Pancreas (tissue), 10 donors: ENCODE data around the gene BRD3OS. TPM values are rescaled to one million over a fixed set of nuclear protein-coding genes. Genes with fewer than 3 reads are reported as not detected.

Experiments used
- ATAC-seq, 4 donors: fragments of 200-7000 bp; cut with Tn5 transposase; one replicate each; pipeline versions ENCODE4 v1.8.0 to v1.9.1; 2020; ENCODE audit warnings: mild to moderate bottlenecking in 4 of 4, moderate library complexity in 4 of 4
- DNase-seq, 6 donors: peaks; one replicate each; pipeline ENCODE4 v3.0.0-alpha.2; 2020
- FAIRE-seq: peaks from 2 replicates; lab custom pipeline; 2012; peaks lifted over from hg19 to GRCh38; lab: Jason Lieb, UNC
- H3K27ac ChIP-seq, 4 donors: fragments of 200-600 bp; sonication (generic); 1 replicate in 3 of 4; 2 replicates in 1 of 4; pipeline versions ENCODE4 v1.5.0 to v1.8.0; 2020
- H3K27me3 ChIP-seq, 4 donors: fragments of 200-600 bp; one replicate each; pipeline ENCODE4 v1.8.0; 2021
- H3K36me3 ChIP-seq, 3 donors: fragments of 200-600 bp; sonication (generic) in 1 of 3; one replicate each; pipeline versions ENCODE4 v1.5.0 to v1.8.0; 2020 to 2021
- H3K4me1 ChIP-seq, 3 donors: fragments of 200-600 bp; one replicate each; pipeline ENCODE4 v1.8.0; 2021
- H3K4me3 ChIP-seq, 4 donors: fragments of 200-600 bp; sonication (generic) in 2 of 4; one replicate each; pipeline versions ENCODE4 v1.5.0 to v1.8.0; 2020 to 2021
- H3K9me3 ChIP-seq, 4 donors: fragments of 200-600 bp; one replicate each; pipeline ENCODE4 v1.8.0; 2021
- CTCF ChIP-seq, 4 donors: fragments of 200-600 bp; sonication (generic) in 3 of 4; IDR thresholded peaks; one replicate each; pipeline versions ENCODE4 v1.5.0 to v1.8.0; 2021; ENCODE audit warnings: antibody characterized with exemption in 4 of 4
- whole genome bisulfite sequencing, 2 donors: extraction: QIAGEN DNeasy Blood & Tissue Kit; methylation state at CpG; one replicate each; pipeline ENCODE4 v1.1.7; 2013; 5-methylcytosine and 5-hydroxymethylcytosine counted together
- intact Hi-C, 3 donors: fragments of 100-400 bp; cut with DNase I; formaldehyde crosslinking; loops; one replicate each; pipeline versions ENCODE4 v1.11.1 to v1.14.2; 2022
- polyA plus RNA-seq, 2 donors: library from polyadenylated mRNA; stranded (reverse); fragments of 200-250 nt; gene quantifications; one replicate each; pipeline ENCODE4 v1.2.3, GENCODE V29; 2013
- total RNA-seq, 6 donors: library from RNA; stranded (reverse); fragmentation: NEBNext Ultra II Directional in 4 of 6; extraction: Animal tissue kit (Norgen Biotek cat#: 25700) in 4 of 6; gene quantifications; one replicate each; pipeline versions ENCODE4 v1.2.1 to v1.2.4, GENCODE V29; 2021 to 2023
- donor health status: healthy with polysubstance abuse.
- donor health status: DM: no; HTN: no; CAD: no; lungs with moderate emphysema.
- donor health status: DM: no; HTN: no; CAD: no.
- donor health status: control.
- donor health status: control.
- donor health status: Bipolar disorder and iron deficiency.
- donor health status: DM: yes; HTN: yes; CAD: no.
- donor health status: DM: no; HTN: no; CAD: no.
- donor health status: DM: no; HTN: no; CAD: no.
- donor health status: DM: yes; HTN: yes; CAD: no.

Gene BRD3OS
- total and polyA plus RNA-seq, 8 donors, result 4.8 to 12.5 (median 7.3) TPM

GRCh38 chr9:133982971-133983720 lies 42.1 kb upstream of the BRD3OS start:
- DNase-seq (peak in 3 of 6 donors; percentile 30 to 67 (median 50)), FAIRE-seq (no peak), ATAC-seq (no peak)
- 80 to 84% methylated on average over 25 of the region's 25 CpGs for WGBS, 2 donors
- Histone ChIP-seq H3K4me1 (peaks cover 40 to 50% (median 46%) of the 10 kb centered on the region in 3 donors), H3K36me3 (no peaks in the 10 kb centered on the region), H3K27me3 (no peaks in the 10 kb centered on the region), H3K4me3 (no peak overlapping the region), H3K27ac (no peak overlapping the region), H3K9me3 (no peaks in the 10 kb centered on the region)
- no peak for TF ChIP-seq CTCF (IDR thresholded peaks at IDR 0.05)
- intact Hi-C loops, result no loop called here

DNA sequence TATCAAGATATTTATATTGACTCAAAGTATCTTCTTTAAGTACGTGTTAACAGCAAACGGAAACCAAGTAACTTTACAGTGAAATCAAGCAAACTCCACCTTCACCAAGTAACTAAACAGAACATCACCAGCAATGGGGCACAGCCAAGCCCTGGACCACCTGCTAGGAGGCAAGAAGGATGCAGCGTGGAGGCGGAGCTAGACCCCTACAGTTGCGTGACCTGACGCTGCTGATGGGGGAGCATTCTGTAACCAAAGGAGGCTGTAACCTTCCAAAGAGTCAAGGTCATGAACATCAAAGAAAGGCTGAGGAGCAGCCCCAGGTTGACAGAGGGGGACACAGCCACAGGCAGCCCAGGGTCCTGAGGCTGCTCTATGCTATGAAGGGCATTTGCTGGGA lies 39.2 kb upstream of the BRD3OS start:
- DNase-seq (peak in 1 of 6 donors; percentile 52), ATAC-seq (no peak), FAIRE-seq (no peak)
- WGBS, 2 donors, result 55 to 65% methylated on average over 6 of the region's 6 CpGs
- TF ChIP-seq CTCF (IDR thresholded peaks at IDR 0.05), result no peak
- H3K4me3 ChIP-seq, result no peak overlapping the region
- intact Hi-C loops, result no loop called here
- no peaks in the 10 kb centered on the region for H3K36me3 ChIP-seq
- peaks cover 13 to 31% (median 30%) of the 10 kb centered on the region in 3 donors for H3K4me1 ChIP-seq
- no peaks in the 10 kb centered on the region for H3K27me3 ChIP-seq
- H3K9me3 ChIP-seq, result no peaks in the 10 kb centered on the region
- no peak overlapping the region for H3K27ac ChIP-seq

DNA sequence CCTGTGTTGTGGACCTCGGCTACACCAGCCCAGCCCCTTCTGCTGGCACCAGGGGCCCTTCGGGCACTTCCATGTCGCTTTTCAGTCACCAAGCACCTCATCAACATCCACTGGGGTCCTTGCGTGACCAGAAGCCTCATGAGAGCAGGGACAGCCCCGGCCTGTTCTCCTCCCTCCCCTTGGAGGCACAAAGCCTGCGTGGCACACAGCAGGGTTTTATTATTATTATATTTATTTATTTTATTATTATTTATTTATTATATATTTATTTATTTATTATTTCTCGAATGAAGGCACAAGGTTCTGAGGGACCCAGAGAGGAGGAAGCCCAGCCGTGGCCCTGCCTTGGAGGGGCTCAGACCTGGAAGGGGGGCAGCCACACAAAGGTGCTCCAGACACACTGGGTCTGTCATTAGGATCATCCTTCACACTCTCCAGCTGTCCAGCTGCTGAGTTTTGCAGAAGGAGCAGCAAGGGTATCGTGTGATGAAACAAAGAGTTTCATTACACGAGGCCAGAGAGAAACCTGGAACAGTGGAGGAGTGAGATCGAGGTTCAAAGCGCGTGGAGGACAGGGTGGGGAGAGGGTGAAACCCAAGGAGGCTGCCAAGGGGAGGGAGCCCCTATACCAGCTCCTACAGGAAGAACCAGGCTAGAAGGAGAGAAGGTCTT lies 38.4 kb upstream of the BRD3OS start:
- Histone ChIP-seq H3K27ac (no peak overlapping the region), H3K9me3 (no peaks in the 10 kb centered on the region), H3K4me1 (peaks cover 4 to 23% (median 23%) of the 10 kb centered on the region in 3 donors), H3K27me3 (no peaks in the 10 kb centered on the region), H3K36me3 (no peaks in the 10 kb centered on the region), H3K4me3 (no peak overlapping the region)
- FAIRE-seq, result no peak
- 74 to 79% methylated on average over 13 of the region's 13 CpGs for WGBS, 2 donors
- intact Hi-C loops, result no loop called here
- no peak for TF ChIP-seq CTCF (IDR thresholded peaks at IDR 0.05)
- DNase-seq, result peak in 1 of 6 donors; percentile 43
- no peak for ATAC-seq

- Histone ChIP-seq H3K4me3 (no peak overlapping the region), H3K36me3 (no peaks in the 10 kb centered on the region), H3K4me1 (peaks cover 0 to 21% (median 18%) of the 10 kb centered on the region in 3 donors), H3K27me3 (no peaks in the 10 kb centered on the region), H3K9me3 (no peaks in the 10 kb centered on the region), H3K27ac (no peak overlapping the region)
- TF ChIP-seq CTCF (IDR thresholded peaks at IDR 0.05), result no peak
- intact Hi-C loops, result no loop called here
- ATAC-seq, result no peak
- 81 to 83% methylated on average over 14 of the region's 14 CpGs for WGBS, 2 donors
- no peak for FAIRE-seq
- peak in 1 of 6 donors; percentile 57 for DNase-seq
These were observed 37.9 kb upstream of the BRD3OS start for GRCh38 chr9:133987446-133987788.
